HepG2 (cell line): ENCODE results near the gene SGSM1. TPM values are rescaled to one million over a fixed set of nuclear protein-coding genes. Genes with fewer than 3 reads are reported as not detected.

Experiments used
- ATAC-seq: fragments of 200-7000 bp; cut with Tn5 transposase; 3 replicates; pipeline ENCODE4 v1.9.1; 2020; ENCODE audit warnings: mild to moderate bottlenecking, moderate library complexity
- BruUV-seq: library from RNA; stranded (reverse); fragments of 400-500 nt; replicated peaks from 2 replicates; lab custom pipeline; 2021; lab: Mats Ljungman, UMichigan
- CTCF ChIA-PET: fragments of 300-600 bp; formaldehyde crosslinking; extraction: SDS; loops from one replicate; lab custom pipeline; 2021; ENCODE audit warnings: low total read pairs, inconsistent platforms, low intra/inter-chr PET ratio; lab: Yijun Ruan, JAX
- POLR2A ChIA-PET: fragments of 350-600 bp; sonication (Branson Sonifier 250); formaldehyde crosslinking; loops from one replicate; lab custom pipeline; 2020; ENCODE audit warnings: antibody characterized with exemption, inconsistent platforms; lab: Yijun Ruan, JAX
- DNase-seq: peaks from one replicate; pipeline ENCODE4 v3.0.0-alpha.2; 2015; ENCODE audit warnings: low spot score
- FAIRE-seq: peaks from 3 replicates; lab custom pipeline; 2011; peaks lifted over from hg19 to GRCh38; lab: Jason Lieb, UNC
- H2AFZ ChIP-seq: one replicate; pipeline ENCODE4 v1.6.1; 2011; ENCODE audit warnings: low read length, inconsistent platforms
- H3K27ac ChIP-seq: fragments of 300-600 bp; 3 replicates; pipeline ENCODE4 v1.8.0; 2011; ENCODE audit warnings: mixed run types, mild to moderate bottlenecking, mixed read lengths, low read length, inconsistent platforms; ENCODE audit not compliant: insufficient read depth; ENCODE audit errors: extremely low read length
- H3K27me3 ChIP-seq, 2 experiments: fragments of 200-600 bp in 1 of 2; 2 replicates in 1 of 2; 3 replicates in 1 of 2; pipeline versions ENCODE4 v1.6.0 to v1.8.0; 2011; ENCODE audit warnings: low read length in 2 of 2, mild to moderate bottlenecking in 2 of 2, moderate library complexity in 2 of 2, inconsistent platforms in 1 of 2; ENCODE audit not compliant: insufficient read depth in 2 of 2, control insufficient read depth in 1 of 2
- H3K36me3 ChIP-seq, 2 experiments: fragments of 200-600 bp in 1 of 2; replicated peaks in 1 of 2; 2 replicates in 1 of 2; 3 replicates in 1 of 2; pipeline versions ENCODE4 v1.5.1 to v1.8.0; 2011; ENCODE audit warnings: low read length in 2 of 2, inconsistent platforms in 1 of 2; ENCODE audit not compliant: insufficient read depth in 2 of 2, control insufficient read depth in 1 of 2
- H3K4me1 ChIP-seq: 2 replicates; pipeline ENCODE4 v1.5.1; 2012; ENCODE audit warnings: low read length, inconsistent platforms; ENCODE audit not compliant: insufficient read depth
- H3K4me2 ChIP-seq: 2 replicates; pipeline ENCODE4 v1.6.0; 2011; ENCODE audit warnings: low read depth, low read length, inconsistent platforms
- H3K4me3 ChIP-seq, 3 experiments: fragments of 200-600 bp in 1 of 3; sonication (generic), shearing (Covaris generic) in 1 of 3; replicated peaks in 1 of 3; 2 replicates each; pipeline ENCODE4 v1.5.1; 2011 to 2016; ENCODE audit warnings: low read length in 3 of 3, inconsistent platforms in 2 of 3, low read depth in 2 of 3, mild to moderate bottlenecking in 2 of 3, control low read depth in 1 of 3, mixed read lengths in 1 of 3; ENCODE audit not compliant: insufficient read depth in 1 of 3
- H3K79me2 ChIP-seq: one replicate; pipeline ENCODE4 v1.6.1; 2011; ENCODE audit warnings: low read length, inconsistent platforms; ENCODE audit not compliant: insufficient read depth
- H3K9ac ChIP-seq: 2 replicates; pipeline ENCODE4 v1.6.0; 2011; ENCODE audit warnings: mild to moderate bottlenecking, low read depth, low read length, inconsistent platforms; ENCODE audit not compliant: insufficient read depth
- H3K9me3 ChIP-seq: 2 replicates; pipeline ENCODE4 v1.5.1; 2012; ENCODE audit warnings: mild to moderate bottlenecking, low read length
- H4K20me1 ChIP-seq: 2 replicates; pipeline ENCODE4 v1.6.0; 2011; ENCODE audit warnings: inconsistent platforms, mild to moderate bottlenecking, low read length, moderate library complexity; ENCODE audit not compliant: insufficient read depth
- CBX5 ChIP-seq: sonication (generic); formaldehyde crosslinking; IDR thresholded peaks from 2 replicates; pipeline ENCODE4 v1.4.0; 2020; ENCODE audit warnings: missing genetic modification reagents, borderline replicate concordance
- CEBPB ChIP-seq: IDR thresholded peaks from 2 replicates; pipeline ENCODE4 v1.6.1; 2011; ENCODE audit warnings: low read depth, low read length, improper control_type of control experiment, borderline replicate concordance
- CEBPG ChIP-seq: IDR thresholded peaks from 2 replicates; pipeline ENCODE4 v1.6.1; 2016
- GRHL1 ChIP-seq: sonication (generic); formaldehyde crosslinking; conservative IDR thresholded peaks from 2 replicates; pipeline ENCODE4 v1.8.0; 2022; ENCODE audit warnings: missing genetic modification reagents
- NPAS2 ChIP-seq: sonication (generic); formaldehyde crosslinking; IDR thresholded peaks from 2 replicates; pipeline ENCODE4 v1.8.0; 2022; ENCODE audit warnings: mild to moderate bottlenecking, missing genetic modification reagents, borderline replicate concordance
- NR2F6 ChIP-seq, 2 experiments: IDR thresholded peaks; 2 replicates each; pipeline ENCODE4 v1.6.1; 2016; ENCODE audit warnings: antibody characterized with exemption in 1 of 2, mild to moderate bottlenecking in 1 of 2
- ONECUT2 ChIP-seq: sonication (generic); formaldehyde crosslinking; IDR thresholded peaks from 2 replicates; pipeline ENCODE4 v1.4.0; 2020; ENCODE audit warnings: missing genetic modification reagents
- PRPF4 ChIP-seq: fragments of 200-400 bp; formaldehyde crosslinking; IDR thresholded peaks from 2 replicates; pipeline ENCODE4 v1.6.1; 2016; ENCODE audit warnings: low read length, low read depth; ENCODE audit not compliant: poor library complexity, severe bottlenecking
- ZGPAT ChIP-seq: IDR thresholded peaks from 2 replicates; pipeline ENCODE4 v1.6.1; 2016; ENCODE audit warnings: mild to moderate bottlenecking
- ZNF563 ChIP-seq: sonication (generic); formaldehyde crosslinking; IDR thresholded peaks from 2 replicates; pipeline ENCODE4 v1.8.0; 2022; ENCODE audit warnings: mild to moderate bottlenecking, moderate library complexity, missing genetic modification reagents
- WGBS: methylation state at CpG from one replicate; pipeline ENCODE4 v1.1.6; 2017; ENCODE audit warnings: low lambda C conversion rate; 5-methylcytosine and 5-hydroxymethylcytosine counted together
- in situ Hi-C: cut with HindIII; loops from 2 replicates; pipeline ENCODE4 v1.10.0; 2017; ENCODE audit warnings: low pct_unique_long_range_greater_than_20kb; ENCODE audit not compliant: extremely low pct_ligation_motif_present
- intact Hi-C: fragments of 100-400 bp; cut with micrococcal nuclease; formaldehyde crosslinking; loops from one replicate; pipeline ENCODE4 v1.10.0; 2022; ENCODE audit not compliant: unreplicated experiment
- polyA plus RNA-seq, 8 experiments: library from polyadenylated mRNA; depleted of rRNA in 3 of 8; stranded (reverse) in 7 of 8; unstranded in 1 of 8; fragments of >200 nt; fragmentation: Illumina TruSeq in 4 of 8; extraction: Trizol in 4 of 8; gene quantifications; 2 replicates each; pipeline versions ENCODE4 v1.2.1 to v1.2.3, GENCODE V29; 2011 to 2016; ENCODE audit warnings: low read depth in 4 of 8, missing spikeins in 1 of 8, mixed read lengths in 1 of 8; ENCODE audit not compliant: insufficient read depth in 1 of 8
- total RNA-seq, 5 experiments: library from RNA; depleted of rRNA; stranded (reverse); fragments of >200 nt; fragmentation: Illumina TruSeq; extraction: Trizol; gene quantifications; 2 replicates each; pipeline ENCODE4 v1.2.3, GENCODE V29; 2016; ENCODE audit warnings: low read depth in 1 of 5

Gene SGSM1
- total and polyA plus RNA-seq, 2 of the 13 experiments (the other 11 are each of a cell fraction or from before 2014, with no cell fraction given): 0.07 TPM; not detected in 1

GRCh38 chr22:24945430-24945829, 139.4 kb downstream of the SGSM1 start:
- no TSS peak for BruUV-seq
- Histone ChIP-seq H2AFZ (no peak overlapping the region), H3K27ac (no peak overlapping the region), H3K79me2 (no peaks in the 10 kb centered on the region), H4K20me1 (no peaks in the 10 kb centered on the region), H3K36me3 (no peaks in the 10 kb centered on the region), H3K4me1 (peaks cover 26% of the 10 kb centered on the region), H3K4me2 (no peak overlapping the region), H3K9ac (no peak overlapping the region), H3K4me3 (no peak overlapping the region), H3K27me3 (no peaks in the 10 kb centered on the region), H3K9me3 (no peaks in the 10 kb centered on the region)
- in situ Hi-C loops (loop anchor here (10.0 to 25.0 kb wide), 2 partner anchors 109 to 242 kb away; partner anchors contain the start of gene CRYBB3), intact Hi-C loops (no loop called here)
- TF ChIP-seq ZNF563 (CRISPR knock-in tag) (no peak), CBX5 (CRISPR knock-in tag) (no peak), NPAS2 (no peak), ONECUT2 (CRISPR knock-in tag) (0 out of 2 replicates have a peak, but pooled peaks have one; percentile 59), NR2F6 (IDR thresholded peaks at IDR 0.05) (peak; percentile 35; the same call in 1 of the 2 replicates), NR2F6 (CRISPR knock-in tag; IDR thresholded peaks at IDR 0.05) (no peak), GRHL1 (no peak), CEBPB (peak; percentile 67; the same call in 1 of the 2 replicates), CEBPG (0 out of 2 replicates have a peak, but pooled peaks have one; percentile 31), PRPF4 (no peak), ZGPAT (no peak)
- ChIA-PET CTCF (no interaction called here), POLR2A (no interaction called here)
- no peak for DNase-seq
- no peak; the same call in 1 of the 3 replicates for ATAC-seq
- 17% methylated on average over 4 of the region's 4 CpGs for WGBS
- no peak for FAIRE-seq
